ENCODE measurements around the gene THBS2. TPM values are rescaled to one million over a fixed set of nuclear protein-coding genes. Genes with fewer than 3 reads are reported as not detected.

Gene THBS2
- total and polyA plus RNA-seq, 12 donors: 5.2 to 45.9 (median 10.7) TPM

- Histone ChIP-seq H3K36me3 (no peaks in the 10 kb centered on the region), H3K4me3 (no peak overlapping the region), H3K27ac (no peak overlapping the region), H3K4me1 (peaks cover 3 to 13% (median 7%) of the 10 kb centered on the region in 9 donors), H3K27me3 (peaks cover 0 to 3% (median 0%) of the 10 kb centered on the region in 7 donors), H3K9me3 (no peaks in the 10 kb centered on the region)
- ATAC-seq (no peak), DNase-seq (no peak)
- TF ChIP-seq CTCF (IDR thresholded peaks at IDR 0.05): no peak
- 50 to 65% methylated on average over 2 of the region's 2 CpGs for WGBS, 2 donors
- intact Hi-C loops (cut with DNase I): no loop called here
These were observed 58.9 kb downstream of the THBS2 start for GRCh38 chr6:169194737-169195136.

- peak in 5 of 8 donors; percentile 33 to 51 (median 47) for ATAC-seq
- Histone ChIP-seq H3K4me1 (peaks cover 3 to 19% (median 7%) of the 10 kb centered on the region in 9 donors), H3K4me3 (no peak overlapping the region), H3K9me3 (no peaks in the 10 kb centered on the region), H3K36me3 (no peaks in the 10 kb centered on the region), H3K27ac (peak overlapping the region; percentile 45 to 83 (median 74)), H3K27me3 (peaks cover 0 to 3% (median 0%) of the 10 kb centered on the region in 7 donors)
- DNase-seq: no peak
- TF ChIP-seq CTCF (IDR thresholded peaks at IDR 0.05): no peak
- intact Hi-C loops (cut with DNase I): loop anchor here in 1 of 10 donors (1.0 kb wide), 1 partner anchor 23 kb away; no protein-coding TSS in a partner anchor
- WGBS, 2 donors: 81 to 82% methylated on average over 8 of the region's 8 CpGs
These were observed 62.7 kb downstream of the THBS2 start for GRCh38 chr6:169190970-169191369.

GRCh38 chr6:169190144-169190584, 63.5 kb downstream of the THBS2 start:
- no peaks in the 10 kb centered on the region for H3K9me3 ChIP-seq
- TF ChIP-seq CTCF (IDR thresholded peaks at IDR 0.05): no peak
- ATAC-seq: peak; percentile 92 to 95 (median 94)
- no peak overlapping the region for H3K4me3 ChIP-seq
- intact Hi-C loops (cut with DNase I): loop anchor here in 1 of 10 donors (1.0 kb wide), 1 partner anchor 22 kb away; no protein-coding TSS in a partner anchor
- peak overlapping the region; percentile 22 to 81 (median 76) for H3K27ac ChIP-seq
- peak; percentile 61 to 71 for DNase-seq
- WGBS, 2 donors: 39 to 48% methylated on average over 8 of the region's 8 CpGs
- H3K36me3 ChIP-seq: no peaks in the 10 kb centered on the region
- H3K27me3 ChIP-seq: peaks cover 0 to 3% (median 0%) of the 10 kb centered on the region in 7 donors
- H3K4me1 ChIP-seq: peaks cover 3 to 19% (median 7%) of the 10 kb centered on the region in 9 donors

GRCh38 chr6:169189686-169190085, 64.0 kb downstream of the THBS2 start:
- H3K27me3 ChIP-seq: peaks cover 0 to 3% (median 0%) of the 10 kb centered on the region in 7 donors
- intact Hi-C loops (cut with DNase I): loop anchor here in 1 of 10 donors (1.0 kb wide), 1 partner anchor 21 kb away; no protein-coding TSS in a partner anchor
- DNase-seq: no peak
- H3K4me1 ChIP-seq: peaks cover 3 to 19% (median 7%) of the 10 kb centered on the region in 9 donors
- H3K36me3 ChIP-seq: no peaks in the 10 kb centered on the region
- H3K4me3 ChIP-seq: no peak overlapping the region
- no peaks in the 10 kb centered on the region for H3K9me3 ChIP-seq
- TF ChIP-seq CTCF (IDR thresholded peaks at IDR 0.05): no peak
- ATAC-seq: peak in 7 of 8 donors; percentile 20 to 54 (median 30)
- WGBS, 2 donors: 49 to 57% methylated on average over 8 of the region's 8 CpGs
- H3K27ac ChIP-seq: peak overlapping the region; percentile 22 to 81 (median 76)

Measured in heart right ventricle (tissue), 16 donors.